ENCODE results near the gene CDPF1. TPM values are rescaled to one million over a fixed set of nuclear protein-coding genes. Genes with fewer than 3 reads are reported as not detected.

CDPF1 gene
- total RNA-seq, 2 donors from 2014 or later = 5.9 to 12.5 TPM

DNA sequence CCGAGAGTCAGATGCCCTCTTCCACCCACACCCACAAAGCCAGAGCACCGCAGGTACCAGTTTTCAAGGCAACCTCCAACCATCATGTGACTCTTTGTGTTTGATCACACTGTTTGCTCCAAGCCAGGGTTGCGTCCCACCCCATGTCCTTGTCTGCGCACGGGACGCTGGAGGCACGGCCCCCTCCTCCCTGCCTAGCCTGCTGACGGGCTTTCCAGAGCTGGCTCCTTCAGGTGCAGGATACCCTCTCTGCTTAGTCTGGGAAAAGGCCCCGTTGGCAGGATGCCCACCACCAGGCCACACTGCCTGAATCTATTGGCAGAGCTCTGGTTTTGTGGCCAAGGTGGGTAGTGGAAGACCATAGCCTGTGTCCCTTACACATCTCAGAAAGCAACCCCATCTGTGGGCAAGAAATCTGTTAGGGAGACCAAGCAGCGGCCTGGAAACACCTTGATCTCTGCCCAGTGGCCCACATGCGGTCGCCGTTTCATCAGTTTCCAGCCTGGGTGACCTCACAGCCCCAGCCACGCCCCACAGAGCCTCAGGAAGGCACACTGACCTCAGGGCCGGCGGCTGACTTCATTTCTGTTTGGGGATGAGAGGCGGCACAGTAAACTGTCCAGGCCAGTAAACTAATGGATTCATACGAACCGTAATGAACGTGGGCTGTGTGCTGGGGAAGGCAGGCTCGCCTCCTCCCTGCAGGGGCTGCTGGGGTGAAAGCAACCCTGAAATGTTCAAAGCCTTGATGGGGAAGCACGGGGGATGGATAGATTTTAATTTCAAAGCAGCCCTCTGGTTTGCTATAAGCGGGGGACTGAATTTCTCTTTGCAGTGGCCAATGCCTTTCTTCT is 25.8 kb downstream of the CDPF1 start:
- TF ChIP-seq CTCF (IDR thresholded peaks at IDR 0.05) (no peak), POLR2A (IDR thresholded peaks at IDR 0.05) (no peak)
- H3K36me3 ChIP-seq (replicated peaks in 1 of 2; ENCODE audit: insufficient read depth in 1 of 2, low read depth in 2 of 2) = peaks cover 0 to 10% of the 10 kb centered on the region in 2 donors
- intact Hi-C loops (cut with DNase I) = no loop called here

DNA sequence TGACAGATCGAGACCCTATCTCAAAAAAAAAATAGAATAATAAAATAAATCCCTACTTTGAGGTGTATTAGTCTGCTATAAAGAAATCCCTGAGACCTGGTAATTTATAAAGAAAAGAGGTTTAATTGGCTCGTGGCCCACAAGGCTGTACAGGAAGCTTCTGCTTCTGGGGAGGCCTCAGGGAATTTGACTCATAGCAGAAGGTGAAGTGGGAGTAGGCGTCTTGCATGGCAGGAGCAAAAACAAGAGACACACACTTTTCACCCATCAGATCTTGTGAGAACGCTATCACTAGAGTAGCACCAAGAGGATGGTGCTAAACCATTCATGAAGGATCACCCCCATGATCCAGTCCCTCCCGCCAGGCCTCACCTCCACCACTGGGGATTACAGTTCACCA is 29.2 kb downstream of the CDPF1 start:
- ATAC-seq = no peak
- H3K36me3 ChIP-seq (replicated peaks in 1 of 2; ENCODE audit: insufficient read depth in 1 of 2, low read depth in 2 of 2) = peaks cover 0 to 14% of the 10 kb centered on the region in 2 donors

More for the DNA sequence above, 25.8 kb downstream of the CDPF1 start:
- ATAC-seq (peak; percentile 6), DNase-seq (no peak)
- H3K27me3 ChIP-seq = no peaks in the 10 kb centered on the region
- H3K4me3 ChIP-seq = no peak overlapping the region
- H3K4me1 ChIP-seq = no peaks in the 10 kb centered on the region
- WGBS, 2 donors = 91 to 92% methylated on average over 15 to 23 of the region's 23 CpGs
- no peak overlapping the region for H3K27ac ChIP-seq
- H3K9me3 ChIP-seq = no peaks in the 10 kb centered on the region

DNA sequence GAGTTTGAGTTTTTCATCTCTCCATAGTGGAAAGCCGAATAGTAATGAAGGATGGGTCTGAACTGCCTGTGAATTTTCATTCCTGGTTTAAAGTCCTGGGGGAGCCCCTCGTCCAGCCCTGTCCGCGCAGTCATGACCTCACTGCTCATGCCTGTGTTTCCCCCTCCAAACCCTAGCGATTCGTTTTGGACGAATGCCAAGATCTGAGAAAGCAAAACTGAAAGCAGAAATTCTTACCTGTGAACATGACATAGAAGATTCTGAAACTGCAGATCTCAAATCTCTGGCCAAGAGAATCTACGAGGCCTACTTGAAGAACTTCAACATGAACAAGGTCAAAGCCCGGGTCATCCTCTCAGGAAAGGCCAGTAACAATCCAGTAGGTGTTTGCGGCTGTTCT is 30.5 kb downstream of the CDPF1 start:
- no peak for TF ChIP-seq POLR2A (IDR thresholded peaks at IDR 0.05)
- no peak for TF ChIP-seq CTCF (IDR thresholded peaks at IDR 0.05)
- Histone ChIP-seq H3K9me3 (no peaks in the 10 kb centered on the region), H3K36me3 (replicated peaks in 1 of 2; ENCODE audit: insufficient read depth in 1 of 2, low read depth in 2 of 2) (peaks cover 0 to 15% of the 10 kb centered on the region in 2 donors), H3K27ac (no peak overlapping the region), H3K4me3 (no peak overlapping the region), H3K27me3 (no peaks in the 10 kb centered on the region), H3K4me1 (no peaks in the 10 kb centered on the region)
- intact Hi-C loops (cut with DNase I) = no loop called here
- WGBS, 2 donors = 75 to 76% methylated on average over 10 of the region's 10 CpGs
- DNase-seq (no peak), ATAC-seq (no peak)

More for the DNA sequence above, 29.2 kb downstream of the CDPF1 start:
- H3K9me3 ChIP-seq = no peaks in the 10 kb centered on the region
- 86 to 89% methylated on average over 5 of the region's 5 CpGs for WGBS, 2 donors
- intact Hi-C loops (cut with DNase I) = no loop called here
- DNase-seq = no peak
- H3K27me3 ChIP-seq = no peaks in the 10 kb centered on the region
- H3K4me3 ChIP-seq = no peak overlapping the region
- TF ChIP-seq POLR2A (IDR thresholded peaks at IDR 0.05) (no peak), CTCF (IDR thresholded peaks at IDR 0.05) (no peak)
- no peaks in the 10 kb centered on the region for H3K4me1 ChIP-seq
- no peak overlapping the region for H3K27ac ChIP-seq

DNA sequence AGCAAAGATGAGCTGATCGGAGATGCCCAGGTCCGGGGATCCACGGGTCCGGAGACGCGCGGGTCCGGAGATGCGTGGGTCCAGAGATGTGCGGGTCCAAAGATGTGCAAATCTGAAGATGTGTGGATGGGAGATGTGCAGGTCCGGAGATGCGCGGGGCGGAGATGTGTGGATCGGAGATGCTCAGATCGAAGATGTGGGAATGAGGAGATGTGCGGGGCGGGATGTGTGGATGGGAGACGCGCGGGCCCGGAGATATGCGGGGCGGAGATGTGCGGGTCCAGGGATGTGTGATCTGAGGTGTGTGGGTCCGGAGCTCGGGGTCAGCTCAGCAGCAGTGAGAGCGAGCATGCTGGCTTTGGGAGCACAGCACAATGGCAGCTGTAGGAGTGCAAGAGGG is 35.5 kb downstream of the CDPF1 start:
- Histone ChIP-seq H3K9me3 (peaks cover 0 to 1% (median 0%) of the 10 kb centered on the region in 3 donors), H3K36me3 (replicated peaks in 1 of 2; ENCODE audit: insufficient read depth in 1 of 2, low read depth in 2 of 2) (peaks cover 0 to 12% of the 10 kb centered on the region in 2 donors), H3K27ac (no peak overlapping the region), H3K4me1 (no peaks in the 10 kb centered on the region), H3K4me3 (no peak overlapping the region), H3K27me3 (no peaks in the 10 kb centered on the region)
- no peak for TF ChIP-seq POLR2A (IDR thresholded peaks at IDR 0.05)
- intact Hi-C loops (cut with DNase I) = no loop called here
- no peak for ATAC-seq
- no peak for DNase-seq
- 94 to 96% methylated on average over 28 of the region's 28 CpGs for WGBS, 2 donors

GRCh38 chr22:46214149-46214548 is 35.9 kb downstream of the CDPF1 start:
- intact Hi-C loops (cut with DNase I) = no loop called here
- Histone ChIP-seq H3K27me3 (no peaks in the 10 kb centered on the region), H3K4me3 (no peak overlapping the region), H3K9me3 (peaks cover 0 to 6% (median 0%) of the 10 kb centered on the region in 3 donors), H3K4me1 (no peaks in the 10 kb centered on the region), H3K27ac (no peak overlapping the region), H3K36me3 (replicated peaks in 1 of 2; ENCODE audit: insufficient read depth in 1 of 2, low read depth in 2 of 2) (peaks cover 0 to 12% of the 10 kb centered on the region in 2 donors)
- ATAC-seq (no peak), DNase-seq (no peak)
- 96 to 97% methylated on average over 29 of the region's 29 CpGs for WGBS, 2 donors
- TF ChIP-seq POLR2A (IDR thresholded peaks at IDR 0.05) = no peak
- no peak for TF ChIP-seq CTCF (IDR thresholded peaks at IDR 0.05)
